GM18520 (cell line): Measurements from ENCODE around the gene SYDE1.
"Not testable (repeated sequence)": the region's sequence is repeated elsewhere in the genome, so short reads cannot be mapped to it uniquely, and the experiment has no call there.

Experiments used
- ATAC-seq: cut with Tn5 transposase; IDR thresholded peaks from one replicate; pipeline ENCODE4 v1.9.1; 2021; ENCODE audit not compliant: unreplicated experiment

Gene SYDE1, protein sequence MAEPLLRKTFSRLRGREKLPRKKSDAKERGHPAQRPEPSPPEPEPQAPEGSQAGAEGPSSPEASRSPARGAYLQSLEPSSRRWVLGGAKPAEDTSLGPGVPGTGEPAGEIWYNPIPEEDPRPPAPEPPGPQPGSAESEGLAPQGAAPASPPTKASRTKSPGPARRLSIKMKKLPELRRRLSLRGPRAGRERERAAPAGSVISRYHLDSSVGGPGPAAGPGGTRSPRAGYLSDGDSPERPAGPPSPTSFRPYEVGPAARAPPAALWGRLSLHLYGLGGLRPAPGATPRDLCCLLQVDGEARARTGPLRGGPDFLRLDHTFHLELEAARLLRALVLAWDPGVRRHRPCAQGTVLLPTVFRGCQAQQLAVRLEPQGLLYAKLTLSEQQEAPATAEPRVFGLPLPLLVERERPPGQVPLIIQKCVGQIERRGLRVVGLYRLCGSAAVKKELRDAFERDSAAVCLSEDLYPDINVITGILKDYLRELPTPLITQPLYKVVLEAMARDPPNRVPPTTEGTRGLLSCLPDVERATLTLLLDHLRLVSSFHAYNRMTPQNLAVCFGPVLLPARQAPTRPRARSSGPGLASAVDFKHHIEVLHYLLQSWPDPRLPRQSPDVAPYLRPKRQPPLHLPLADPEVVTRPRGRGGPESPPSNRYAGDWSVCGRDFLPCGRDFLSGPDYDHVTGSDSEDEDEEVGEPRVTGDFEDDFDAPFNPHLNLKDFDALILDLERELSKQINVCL

DNA sequence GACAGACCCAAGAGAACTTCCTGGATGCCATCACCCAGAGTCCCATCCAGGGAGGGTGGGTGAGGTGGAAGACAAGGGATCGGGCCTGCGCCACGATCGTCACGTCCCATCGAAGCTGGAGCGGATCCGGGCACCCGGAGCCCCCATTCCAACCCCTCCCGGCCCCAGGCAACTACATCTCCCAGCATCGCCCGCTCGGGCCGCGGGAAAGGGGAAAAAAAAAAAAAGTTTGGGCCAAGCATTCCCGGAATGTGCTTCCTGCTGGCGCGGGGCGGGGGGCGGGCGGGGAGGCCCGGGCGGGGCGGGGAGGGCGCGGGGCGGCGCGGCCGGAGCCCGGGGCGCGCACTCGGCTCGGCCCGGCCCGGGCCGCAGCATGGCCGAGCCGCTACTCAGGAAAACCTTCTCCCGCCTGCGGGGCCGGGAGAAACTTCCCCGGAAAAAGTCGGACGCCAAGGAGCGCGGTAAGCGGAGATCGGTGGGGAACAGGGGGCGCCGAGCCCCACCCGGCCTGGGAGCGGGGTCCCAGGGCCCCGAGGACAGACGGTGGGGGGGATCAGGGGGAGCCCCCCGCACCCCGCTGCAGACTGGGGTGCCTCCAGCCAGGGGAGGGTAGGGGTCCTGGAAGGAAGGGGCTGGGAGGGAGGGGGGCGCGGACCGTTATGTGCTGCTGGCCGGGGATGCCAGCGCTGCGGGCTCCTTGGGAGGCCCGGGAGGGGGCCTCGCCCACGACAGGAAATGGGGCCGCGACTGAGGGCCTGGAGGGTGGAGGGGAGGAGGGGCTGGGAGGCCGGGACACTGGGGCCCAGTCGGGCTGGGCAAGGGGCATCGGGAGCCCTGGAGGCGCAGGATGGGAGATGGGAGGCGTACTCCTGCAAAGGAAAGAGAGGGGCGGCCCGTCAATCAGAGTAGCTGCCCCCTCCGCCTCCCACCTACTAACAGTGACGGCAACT lies at the start of gene SYDE1:
Gene SYDE1 (plus strand): TSS at position 341 of the 950 bp plus-strand sequence. CDS start 33 bp downstream, at position 374.
- ATAC-seq, result no peak

DNA sequence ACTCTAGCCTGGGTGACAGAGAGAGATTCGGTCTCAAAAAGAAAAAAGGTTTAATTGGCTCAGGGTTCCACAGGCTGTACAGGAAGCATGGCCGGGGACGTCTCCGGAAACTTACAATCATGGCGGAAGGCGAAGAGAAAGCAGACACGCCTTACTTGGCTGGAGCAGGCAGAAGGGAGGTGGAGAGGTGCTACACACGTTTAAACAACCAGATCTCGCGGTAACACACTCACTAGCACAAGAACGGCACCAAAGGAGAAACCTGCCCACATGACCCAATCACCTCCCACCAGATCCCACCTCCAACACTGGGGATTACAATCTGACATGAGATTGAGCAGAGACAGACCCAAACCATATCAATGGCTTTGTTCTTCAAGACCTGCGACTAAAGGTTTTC lies 45.2 kb upstream of the SYDE1 start:
- ATAC-seq, result no peak

DNA sequence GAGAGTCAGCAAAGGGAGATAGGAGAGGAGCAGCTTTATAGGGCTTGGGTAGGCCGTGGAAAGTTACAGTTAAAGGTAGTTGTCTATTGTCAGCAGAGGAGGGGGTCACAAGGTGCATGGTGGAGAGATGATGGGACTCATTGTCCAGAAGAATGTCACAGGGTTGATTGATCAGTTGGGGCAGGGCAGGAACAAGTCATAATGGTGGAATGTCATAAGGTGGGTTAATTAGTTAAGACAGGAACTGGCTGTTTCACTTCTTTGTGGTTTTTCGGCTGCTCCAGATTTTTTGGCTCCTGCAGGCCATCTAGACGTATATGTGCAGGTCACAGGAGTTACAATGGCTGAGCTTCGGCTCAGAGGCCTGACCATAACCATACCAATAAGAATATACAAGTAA lies 36.8 kb upstream of the SYDE1 start:
- ATAC-seq, result not testable (repeated sequence)

DNA sequence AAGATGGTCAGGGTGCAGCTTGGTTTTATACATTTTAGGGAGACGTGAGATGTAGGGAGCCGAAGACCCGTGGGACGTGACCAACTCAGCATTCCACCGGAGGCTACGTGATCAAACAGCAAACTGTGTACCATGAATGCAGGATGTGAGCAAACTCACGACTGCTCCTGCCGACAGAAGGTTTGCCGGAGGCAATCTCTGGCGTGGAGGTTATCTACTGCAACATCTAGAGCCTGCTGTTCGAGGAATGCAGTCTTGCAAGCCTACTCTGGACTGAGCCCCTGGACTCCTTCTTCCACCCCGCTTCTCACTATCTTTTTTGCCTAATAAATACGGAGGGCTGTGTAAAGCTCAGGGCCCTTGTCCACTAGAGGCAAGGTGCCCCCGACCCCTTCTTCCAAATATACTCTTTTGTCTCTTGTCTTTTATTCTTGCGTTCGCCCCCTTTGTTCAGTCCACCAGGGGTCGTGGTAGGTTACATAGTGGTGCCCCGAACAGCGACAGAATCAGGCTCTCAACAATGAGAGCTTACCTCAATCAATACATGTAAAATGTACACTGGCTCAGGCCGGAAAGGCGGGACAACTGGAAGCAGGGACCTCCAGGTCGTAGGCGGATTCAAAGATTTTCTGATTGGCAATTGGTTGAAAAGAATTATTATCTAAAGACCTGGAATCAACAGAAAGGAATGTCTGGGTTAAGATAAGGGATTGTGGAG lies 34.1 kb upstream of the SYDE1 start:
- ATAC-seq, result no peak

DNA sequence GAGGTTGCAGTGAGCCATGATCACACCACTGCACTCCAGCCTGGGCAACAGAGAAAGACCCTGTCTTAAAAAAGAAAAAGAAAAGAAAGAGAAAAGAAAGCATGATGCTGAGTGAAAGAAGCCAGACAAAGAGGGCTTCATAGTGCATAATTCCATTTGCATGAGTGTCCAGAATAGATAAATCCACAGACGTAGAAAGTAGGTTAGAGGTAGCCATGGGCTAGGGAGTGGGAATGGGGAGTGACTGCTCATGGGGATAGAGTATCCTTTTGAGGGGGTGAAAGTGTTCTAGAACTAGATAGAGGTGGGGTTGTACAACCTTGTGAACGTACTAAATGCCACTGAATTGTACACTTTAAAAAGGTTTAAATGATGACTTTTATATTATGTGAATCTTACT lies 32.8 kb upstream of the SYDE1 start:
- ATAC-seq, result no peak

DNA sequence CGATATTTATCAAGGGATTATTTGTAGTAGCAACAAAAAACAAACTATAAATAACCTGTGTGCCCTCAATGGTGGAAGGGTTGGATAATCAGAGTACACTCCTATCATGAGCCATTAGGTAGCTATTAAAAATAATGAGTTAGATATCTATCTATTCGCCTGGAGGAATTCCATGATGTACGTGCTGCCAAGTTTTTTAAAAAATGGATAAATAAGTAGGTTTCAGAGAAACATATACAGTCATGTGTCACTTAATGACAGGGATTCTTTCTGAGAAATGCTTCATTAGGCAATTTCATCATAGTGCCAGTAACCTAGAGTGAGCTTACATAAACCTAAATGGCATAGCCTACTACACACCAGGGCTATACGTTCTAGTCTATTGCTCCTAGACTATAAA lies 31.4 kb upstream of the SYDE1 start:
- ATAC-seq, result no peak

DNA sequence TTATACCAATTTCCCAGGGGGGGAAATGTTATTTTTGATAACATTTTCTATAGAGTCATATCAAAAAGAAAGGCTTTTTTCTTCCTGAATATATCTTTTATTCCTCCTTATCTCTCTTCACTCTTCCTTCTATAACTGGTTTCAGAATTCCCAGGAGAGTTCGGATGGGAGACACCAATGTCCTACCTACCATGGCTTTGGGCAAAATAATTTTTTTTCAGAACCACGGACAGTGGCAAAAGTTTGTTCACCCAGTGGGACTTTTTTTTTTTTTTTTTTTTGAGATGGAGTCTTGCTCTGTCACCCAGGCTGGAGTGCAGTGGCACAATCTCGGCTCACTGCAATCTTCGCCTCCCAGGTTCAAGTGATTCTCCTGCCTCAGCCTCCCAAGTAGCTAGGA lies 27.2 kb upstream of the SYDE1 start:
- ATAC-seq, result not testable (repeated sequence)

DNA sequence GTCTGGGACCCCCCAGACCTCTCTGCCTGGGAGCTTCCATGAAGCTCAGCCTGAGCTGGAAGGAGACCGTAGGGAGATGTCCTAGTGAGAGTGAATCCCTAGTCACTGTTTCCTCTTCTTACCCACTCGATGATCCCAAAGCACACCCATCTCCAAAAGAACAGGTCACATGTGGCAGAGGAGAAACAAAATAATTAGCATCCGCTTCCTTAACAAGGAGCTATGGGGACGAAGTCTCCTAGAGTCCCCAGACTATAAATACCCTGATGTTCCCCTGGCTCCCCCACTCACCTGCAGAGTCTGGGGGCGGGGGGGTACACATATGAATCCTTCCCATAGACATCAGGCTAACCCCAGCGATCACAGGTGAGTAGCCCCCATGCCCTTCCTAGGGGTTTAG lies 25.3 kb upstream of the SYDE1 start, which contains the start of gene OR1I1:
Gene OR1I1 (plus strand): TSS at position 301 of the 400 bp plus-strand sequence. CDS start 4,855 bp downstream, outside the sequence.
- ATAC-seq, result no peak

DNA sequence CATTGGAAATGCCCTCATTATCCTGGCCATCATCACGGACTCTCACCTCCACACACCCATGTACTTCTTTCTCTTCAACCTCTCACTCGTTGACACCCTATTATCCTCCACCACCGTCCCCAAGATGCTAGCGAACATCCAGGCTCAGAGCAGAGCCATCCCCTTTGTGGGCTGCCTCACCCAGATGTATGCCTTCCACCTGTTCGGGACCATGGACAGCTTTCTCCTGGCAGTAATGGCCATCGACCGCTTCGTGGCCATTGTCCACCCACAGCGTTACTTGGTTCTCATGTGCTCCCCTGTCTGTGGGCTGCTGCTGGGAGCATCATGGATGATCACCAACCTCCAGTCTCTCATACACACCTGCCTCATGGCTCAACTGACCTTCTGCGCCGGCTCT lies 20.0 kb upstream of the SYDE1 start:
- no peak for ATAC-seq

DNA sequence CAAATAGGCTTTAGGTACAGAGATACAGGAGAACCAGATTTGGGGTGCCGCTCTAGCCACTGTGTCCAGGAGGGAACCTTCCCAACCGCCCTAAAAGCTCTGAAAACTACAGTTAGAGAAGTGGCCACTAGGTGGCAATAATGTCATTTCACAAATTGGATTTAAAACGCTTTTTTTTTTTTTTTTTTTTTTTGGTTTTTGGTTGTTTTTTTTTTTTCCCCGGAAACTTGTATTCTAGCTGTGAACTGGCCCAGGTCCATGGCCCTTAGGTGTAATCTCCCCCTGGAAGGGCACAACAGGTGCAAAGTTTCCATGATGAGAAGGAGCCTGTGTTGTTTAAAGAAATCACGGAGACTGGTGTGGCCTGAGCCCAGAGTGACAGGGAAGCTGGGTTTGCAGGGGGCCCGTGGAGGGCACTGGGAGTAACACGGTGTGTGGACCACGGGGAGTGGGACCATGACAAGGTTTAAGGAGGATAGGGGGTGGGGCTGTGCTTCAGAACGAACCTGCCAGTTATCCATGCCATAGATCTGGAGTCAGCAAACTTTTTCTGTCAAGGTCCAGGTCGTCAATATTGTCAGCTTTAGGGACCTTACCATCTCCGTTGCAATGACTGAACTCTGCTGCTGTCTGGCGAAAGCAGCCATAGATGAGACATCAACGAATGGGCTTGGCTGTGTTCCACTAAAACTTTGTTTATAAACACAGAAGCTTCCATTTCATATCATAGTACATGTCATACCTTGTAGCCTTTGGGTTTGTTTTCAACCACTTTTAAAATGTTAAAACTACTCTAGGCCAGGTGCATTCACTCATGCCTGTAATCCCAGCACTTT lies 15.1 kb upstream of the SYDE1 start:
- no peak for ATAC-seq

DNA sequence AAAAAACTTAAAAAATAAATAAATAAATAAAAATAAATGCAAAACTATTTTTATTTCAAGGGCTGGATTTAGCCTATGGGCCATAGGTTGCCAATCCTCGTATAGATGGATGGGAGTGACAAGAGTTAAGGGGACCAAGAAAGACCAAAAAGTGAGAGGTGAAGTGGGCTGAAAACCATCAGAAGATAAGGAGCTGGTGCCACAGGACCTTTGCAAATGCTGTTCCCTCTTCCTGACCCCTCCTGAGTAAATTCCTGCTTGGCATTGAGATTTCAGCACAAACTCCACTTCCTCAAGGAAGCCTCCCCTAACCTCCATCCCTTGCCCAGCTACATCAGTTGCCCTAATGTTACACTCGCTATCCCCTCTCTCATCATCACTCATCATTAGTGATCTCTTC lies 14.2 kb upstream of the SYDE1 start:
- no peak for ATAC-seq

DNA sequence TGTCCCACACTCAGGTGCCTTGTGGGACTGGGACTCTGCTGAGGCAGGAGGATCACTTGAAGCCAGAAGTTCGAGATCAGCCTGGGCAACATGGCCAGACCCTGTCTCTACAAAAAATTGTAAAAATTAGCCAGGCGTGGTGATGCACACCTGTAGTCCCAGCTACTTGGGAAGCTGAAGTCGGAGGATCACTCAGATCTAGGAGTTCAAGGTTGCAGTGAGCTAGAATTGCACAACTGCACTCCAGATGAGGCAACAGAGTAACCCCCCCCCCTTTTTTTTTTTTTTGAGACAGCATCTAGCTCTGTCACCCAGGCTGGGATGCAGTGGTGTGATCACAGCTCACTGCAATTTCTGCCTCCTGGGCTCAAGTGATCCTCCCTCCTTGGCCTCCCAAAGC lies 11.0 kb upstream of the SYDE1 start:
- ATAC-seq, result no peak

DNA sequence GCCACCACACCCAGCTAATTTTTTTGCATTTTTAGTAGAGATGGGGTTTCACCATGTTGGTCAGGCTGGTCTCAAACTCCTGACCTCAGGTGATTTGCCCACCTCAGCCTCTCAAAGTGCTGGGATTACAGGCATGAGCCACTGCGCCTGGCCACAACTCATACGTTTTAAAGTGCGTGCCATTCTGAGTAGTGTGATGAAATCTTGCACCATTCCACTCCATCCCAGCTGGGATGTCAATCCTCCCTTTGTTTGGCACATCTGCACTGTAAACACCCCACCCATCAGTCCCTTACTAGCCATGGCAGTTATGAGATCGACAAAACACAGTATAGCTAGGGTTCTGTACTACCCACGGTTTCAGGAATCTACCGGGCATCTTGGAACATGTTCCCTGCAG lies 9.2 kb upstream of the SYDE1 start:
- not testable (repeated sequence) for ATAC-seq

DNA sequence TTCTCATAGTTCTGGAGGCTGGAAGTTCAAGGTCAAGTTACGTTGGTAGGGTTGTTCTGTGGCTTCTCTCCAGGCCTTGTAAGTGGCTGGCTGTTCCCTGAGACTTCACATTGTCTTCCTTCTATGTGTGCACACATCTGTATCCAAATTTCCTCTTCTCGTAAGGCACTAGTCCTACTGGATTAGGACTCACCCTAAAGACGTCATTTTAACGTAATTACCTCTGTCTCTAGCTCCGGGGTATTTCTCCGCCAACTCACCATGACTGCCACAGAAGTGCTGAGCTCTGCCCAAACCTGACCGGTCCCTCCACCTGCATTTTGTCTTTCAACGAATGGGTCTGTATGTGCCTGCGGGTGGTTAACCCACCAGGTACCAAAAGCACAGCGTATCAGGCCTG lies 8.7 kb upstream of the SYDE1 start:
- ATAC-seq, result no peak

DNA sequence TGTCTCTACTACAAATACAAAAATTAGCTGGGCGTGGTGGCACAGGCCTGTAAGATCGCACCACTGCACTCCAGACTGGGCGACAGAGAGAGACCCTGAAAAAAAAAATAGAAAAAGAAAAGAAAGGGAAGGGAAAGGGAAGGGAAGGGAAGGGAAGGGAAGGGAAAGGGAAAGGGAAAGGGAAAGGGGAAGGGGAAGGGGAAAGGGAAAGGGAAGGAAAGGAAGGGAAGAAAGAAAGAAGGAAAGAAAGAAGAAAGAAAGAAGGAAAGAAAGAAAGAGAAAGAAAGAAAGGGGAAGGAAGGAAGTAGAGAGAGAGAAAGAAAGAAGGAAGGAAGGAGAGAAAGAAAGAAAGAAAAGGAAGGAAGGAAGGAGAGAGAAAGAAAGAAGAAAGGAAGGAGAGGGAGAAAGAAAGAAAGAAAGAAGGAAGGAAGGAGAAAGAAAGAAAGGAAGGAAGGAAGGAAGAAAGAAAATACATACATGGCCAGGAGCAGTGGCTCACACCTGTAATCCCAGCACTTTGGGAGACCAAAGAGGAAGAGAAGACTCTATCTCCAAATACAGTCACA lies 8.1 kb upstream of the SYDE1 start:
- no peak for ATAC-seq

DNA sequence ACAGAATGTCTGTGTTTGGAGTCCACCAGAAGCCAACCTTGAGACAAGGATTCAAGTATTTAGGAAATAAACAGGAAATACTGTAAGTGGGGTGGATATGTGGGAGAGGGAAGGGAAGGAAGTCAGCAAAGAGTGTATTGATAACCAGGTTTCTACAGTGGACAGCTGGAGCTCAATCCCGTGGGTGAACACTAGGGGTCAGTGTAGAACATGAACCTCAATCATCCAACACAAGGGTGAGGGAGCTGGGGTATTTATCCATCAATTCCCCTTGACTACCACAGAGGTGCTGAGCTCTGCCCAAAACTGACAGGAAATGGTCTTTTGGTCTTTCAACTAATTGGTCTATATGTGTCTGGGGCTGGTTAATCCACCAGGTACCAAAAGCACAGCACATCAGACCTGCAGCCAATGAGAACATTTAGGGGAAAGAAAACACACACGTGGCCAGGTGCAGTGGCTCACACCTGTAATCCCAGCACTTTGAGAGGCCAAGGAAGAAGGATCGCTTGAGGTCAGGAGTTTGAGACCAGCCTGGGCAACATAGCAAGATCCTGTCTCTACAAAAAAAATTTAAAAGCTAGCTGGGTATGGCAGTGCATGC lies 5.6 kb upstream of the SYDE1 start:
- ATAC-seq, result no peak

DNA sequence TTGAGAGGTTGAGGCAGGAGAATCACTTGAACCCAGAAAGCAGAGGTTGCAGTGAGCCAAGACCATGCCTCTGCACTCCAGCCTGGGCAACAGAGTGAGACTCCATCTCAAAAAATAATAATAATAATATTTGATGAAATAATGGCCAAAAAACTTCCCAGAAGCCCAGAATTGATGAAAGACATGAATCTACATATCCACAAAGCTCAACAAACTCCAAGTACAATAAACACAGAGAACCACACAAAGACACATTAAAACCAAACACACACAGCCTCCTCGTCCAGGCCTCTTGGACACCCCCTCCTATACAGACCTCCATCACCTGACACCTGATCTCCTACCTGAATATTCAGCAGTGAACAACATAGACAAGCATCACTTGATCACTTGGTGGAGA lies 3.2 kb upstream of the SYDE1 start:
- ATAC-seq, result no peak

DNA sequence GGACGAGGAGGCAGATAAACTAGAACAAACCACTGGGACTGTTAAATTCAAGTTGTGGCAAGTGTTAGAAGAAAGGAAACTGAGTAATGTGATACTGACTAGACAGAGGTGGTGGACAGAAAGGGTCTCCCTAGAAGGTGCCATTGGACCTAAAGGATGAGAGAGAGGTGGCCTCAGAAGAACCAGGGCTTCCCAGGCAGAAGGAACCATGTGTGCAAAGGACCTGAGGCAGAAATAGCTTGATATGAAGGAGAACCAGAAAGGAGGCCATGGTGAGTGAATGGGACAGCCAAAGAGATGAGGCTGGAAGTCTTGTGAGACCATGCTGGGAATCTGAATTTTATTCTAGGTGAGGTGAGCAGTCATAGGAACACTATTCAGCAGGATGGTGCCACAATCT lies 2.8 kb upstream of the SYDE1 start:
- no peak for ATAC-seq

DNA sequence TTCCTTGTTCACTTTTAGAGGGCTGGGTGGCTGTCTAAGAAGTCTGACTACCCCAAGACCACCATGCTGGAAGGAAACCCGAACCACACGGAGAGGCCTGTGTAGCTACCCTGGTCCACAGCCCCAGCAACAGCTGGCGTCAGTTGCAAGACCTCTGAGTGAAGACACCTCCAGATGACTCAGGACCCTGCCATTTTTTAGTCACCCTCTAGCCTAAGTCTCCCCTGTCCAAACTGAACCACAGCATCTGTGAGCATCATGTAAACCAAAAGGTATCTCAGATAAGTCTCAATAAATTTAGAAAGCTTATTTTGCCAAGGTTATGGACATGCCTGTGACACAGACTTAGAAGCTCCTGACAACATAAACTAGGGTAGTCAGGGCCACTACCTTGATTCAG lies 2.2 kb upstream of the SYDE1 start:
- no peak for ATAC-seq
